Hematopoietic multipotent progenitor cell treated with erythropoietin and hydrocortisone succinate and interleukin-3 and kit ligand, for 17 days (in vitro differentiated cells): Measurements from ENCODE around the gene POP7.
"Not testable (repeated sequence)": the region's sequence is repeated elsewhere in the genome, so short reads cannot be mapped to it uniquely, and the experiment has no call there.

Experiments used
- DNase-seq: peaks from one replicate; pipeline ENCODE4 v3.0.0-alpha.2; 2015; ENCODE audit warnings: low spot score

POP7 gene

DNA sequence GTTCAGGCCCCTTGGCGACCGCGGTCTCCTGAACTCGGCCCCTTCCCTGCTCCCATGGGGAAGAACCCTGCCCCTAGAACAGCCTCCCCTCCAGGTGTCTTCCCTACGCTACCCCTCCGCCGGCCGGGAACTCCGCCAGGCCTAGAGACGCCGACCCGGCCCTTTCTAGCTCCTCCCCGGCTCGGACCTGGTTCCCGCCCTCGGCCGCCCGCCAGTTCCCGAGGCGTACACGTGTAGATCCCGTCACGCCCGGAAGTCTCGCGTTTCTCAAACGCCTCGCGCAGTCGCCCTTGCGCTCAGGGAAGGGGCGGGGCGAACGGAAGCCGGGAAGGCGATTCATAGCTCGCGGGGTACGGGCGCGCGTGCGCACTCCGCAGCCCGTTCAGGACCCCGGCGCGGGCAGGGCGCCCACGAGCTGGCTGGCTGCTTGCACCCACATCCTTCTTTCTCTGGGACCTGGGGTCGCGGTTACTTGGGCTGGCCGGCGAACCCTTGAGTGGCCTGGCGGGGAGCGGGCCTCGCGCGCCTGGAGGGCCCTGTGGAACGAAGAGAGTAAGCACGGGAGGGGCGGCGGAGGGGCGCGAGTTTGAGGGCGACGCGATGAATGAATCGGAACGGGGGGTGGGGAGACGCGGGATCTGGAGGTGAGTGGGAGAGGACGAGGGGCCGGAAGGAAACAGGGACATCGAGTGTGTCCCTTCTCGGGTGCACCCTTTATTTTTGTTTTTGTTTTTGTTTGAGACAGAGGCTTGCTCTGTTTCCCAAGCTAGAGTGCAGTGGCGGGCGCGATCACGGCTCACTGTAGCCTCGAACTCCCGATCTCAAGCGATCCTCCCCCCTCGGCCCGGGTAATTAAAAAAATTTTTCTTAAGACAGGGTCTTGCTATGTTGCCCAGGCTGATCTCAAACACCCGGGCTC, at the start of gene POP7:
POP7 (plus strand) TSS at position 369 of the 919 bp plus-strand sequence. CDS start 710 bp downstream, outside the sequence.
- DNase-seq: peak; percentile 96

- peak; percentile 46 for DNase-seq
Measured at GRCh38 chr7:100662194-100662776, 43.6 kb upstream of the POP7 start.

GRCh38 chr7:100665168-100665726, 40.7 kb upstream of the POP7 start:
- DNase-seq: no peak

DNA sequence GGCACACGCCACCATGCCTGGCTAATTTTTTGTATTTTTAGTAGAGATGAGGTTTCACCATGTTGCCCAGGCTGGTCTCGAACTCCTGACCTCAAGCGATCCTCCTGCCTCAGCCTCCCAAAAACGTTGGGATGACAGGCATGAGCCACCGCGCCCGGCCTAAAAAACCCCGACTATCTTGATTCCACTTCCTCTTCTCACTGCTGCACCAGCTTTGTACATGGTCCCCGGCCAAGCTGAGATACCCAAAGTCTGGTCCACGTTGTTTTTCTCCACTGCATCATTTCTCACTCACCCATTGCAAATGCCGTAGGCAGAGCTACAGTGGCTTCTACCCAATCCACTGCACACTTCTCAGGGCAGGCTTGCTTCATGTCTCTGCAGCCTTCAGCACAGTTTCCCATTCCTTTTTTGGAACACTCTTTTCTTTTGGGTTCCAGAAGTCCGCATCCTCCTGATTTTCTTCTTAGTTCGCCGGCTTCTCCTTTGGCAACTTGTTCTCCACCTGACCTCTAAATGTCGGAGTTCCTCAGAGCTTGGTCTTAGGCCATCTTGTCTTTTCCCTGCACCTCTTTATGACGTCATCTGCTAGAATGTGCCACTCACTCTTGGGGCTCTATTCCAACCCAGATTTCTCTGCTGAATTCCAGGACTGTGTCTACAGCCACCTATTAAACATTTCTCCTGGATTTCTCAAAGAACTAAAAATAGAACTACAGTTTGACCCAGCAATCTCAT, 38.4 kb upstream of the POP7 start:
- no peak for DNase-seq

DNA sequence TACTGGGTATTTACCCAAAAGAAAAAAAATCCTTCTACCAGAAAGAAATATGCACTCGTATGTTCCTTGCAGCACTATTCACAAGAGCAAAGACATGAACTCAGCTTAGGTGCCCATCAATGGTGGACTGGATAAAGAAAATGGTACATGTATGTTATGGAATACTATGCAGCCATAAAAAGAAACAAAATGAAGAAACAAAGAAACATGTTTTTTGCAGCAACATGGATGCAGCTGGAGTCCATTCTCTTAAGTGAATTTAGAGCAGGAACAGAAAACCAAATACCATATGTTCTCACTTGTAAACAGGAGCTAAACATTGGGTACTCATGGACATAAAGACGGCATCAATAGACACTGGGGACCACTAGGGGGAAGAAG, 37.9 kb upstream of the POP7 start:
- no peak for DNase-seq

DNA sequence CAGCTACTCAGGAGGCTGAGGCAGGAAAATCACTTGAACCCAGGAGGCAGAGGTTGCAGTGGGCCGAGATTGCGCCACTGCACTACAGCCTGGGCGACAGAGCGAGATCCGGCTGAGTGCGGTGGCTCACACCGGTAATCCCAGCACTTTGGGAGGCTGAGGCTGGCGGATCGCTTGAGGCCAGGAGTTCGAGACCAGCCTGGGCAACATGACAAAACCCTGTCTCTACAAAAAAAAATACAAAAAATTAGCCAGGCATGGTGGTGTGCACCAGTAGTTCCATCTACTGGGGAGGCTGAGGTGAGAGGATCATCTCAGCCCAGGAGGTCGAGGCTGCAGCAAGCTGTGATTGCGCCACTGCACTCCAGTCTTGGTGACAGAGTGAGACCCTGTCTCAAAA, 36.8 kb upstream of the POP7 start:
- not testable (repeated sequence) for DNase-seq

DNA sequence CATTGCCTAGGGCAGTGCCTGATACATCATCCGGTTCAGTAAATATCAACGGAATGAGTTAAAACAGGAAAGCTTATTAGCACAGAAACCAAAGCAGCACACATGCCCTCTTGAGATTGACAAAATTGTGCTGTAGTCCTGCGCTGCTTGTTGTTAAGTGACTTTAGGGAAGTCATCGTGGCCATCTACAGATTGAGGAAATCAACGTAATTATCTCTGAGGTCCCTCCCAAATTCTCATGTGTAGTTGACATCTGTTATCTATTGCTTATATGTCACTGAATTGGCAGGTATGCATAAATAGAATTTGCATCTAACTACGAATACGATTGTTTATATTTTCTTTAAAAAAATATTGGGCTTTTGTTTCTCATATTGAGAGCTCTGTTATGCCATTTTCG, 35.8 kb upstream of the POP7 start:
- no peak for DNase-seq

DNA sequence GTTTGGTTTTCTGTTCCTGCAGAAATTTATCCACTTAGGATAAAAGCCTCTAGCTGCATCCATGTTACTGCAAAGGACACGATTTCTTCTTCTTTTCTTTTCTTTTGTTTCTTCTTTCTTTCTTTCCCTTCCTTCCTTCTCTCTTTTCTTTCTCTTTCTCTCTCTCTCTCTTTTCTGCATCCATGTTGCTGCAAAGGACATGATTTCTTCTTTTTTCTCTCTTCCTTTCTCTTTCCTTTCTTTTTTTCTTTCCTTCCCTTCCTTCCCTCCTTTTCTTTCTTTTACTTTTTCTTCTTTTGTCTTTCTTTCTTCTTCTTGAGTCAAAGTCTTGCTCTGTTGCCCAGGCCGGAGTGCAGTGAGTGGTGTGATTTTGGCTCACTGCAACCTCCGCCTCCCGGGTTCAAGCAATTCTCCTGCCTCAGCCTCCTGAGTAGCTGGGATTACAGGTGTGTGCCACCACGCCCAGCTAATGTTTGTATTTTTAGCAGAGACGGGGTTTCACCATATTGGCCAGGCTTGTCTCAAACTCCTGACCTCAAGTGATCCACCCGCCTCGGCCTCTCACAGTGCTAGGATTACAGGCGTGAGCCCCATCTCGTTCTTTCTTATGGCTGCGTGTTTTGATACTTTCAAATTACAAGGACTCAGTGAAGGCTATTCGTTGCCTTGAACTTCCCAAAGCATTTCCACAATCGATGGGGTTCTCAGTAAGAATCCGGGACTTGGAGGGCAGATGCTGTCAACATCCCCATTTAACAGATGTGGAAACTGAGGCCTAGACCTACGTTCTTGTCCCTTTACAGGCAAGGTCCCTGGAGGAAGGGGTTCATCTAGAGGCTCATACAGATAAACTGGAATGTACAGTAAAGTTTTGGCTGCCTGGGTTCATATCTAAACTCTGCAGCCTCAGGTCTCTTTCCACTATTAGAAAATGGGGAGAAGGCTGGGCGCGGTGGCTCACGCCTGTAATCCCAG, 34.3 kb upstream of the POP7 start:
- no peak for DNase-seq

- DNase-seq: peak; percentile 100
Measured at GRCh38 chr7:100673302-100673941, 32.5 kb upstream of the POP7 start, which contains the start of gene GNB2. GNB2 (plus strand) TSS chr7:100673740; CDS start chr7:100676266, 2,526 bp downstream.

- peak; percentile 69 for DNase-seq
Measured at GRCh38 chr7:100673942-100674410, 31.9 kb upstream of the POP7 start.

GRCh38 chr7:100674411-100675104, 31.4 kb upstream of the POP7 start:
- no peak for DNase-seq

DNA sequence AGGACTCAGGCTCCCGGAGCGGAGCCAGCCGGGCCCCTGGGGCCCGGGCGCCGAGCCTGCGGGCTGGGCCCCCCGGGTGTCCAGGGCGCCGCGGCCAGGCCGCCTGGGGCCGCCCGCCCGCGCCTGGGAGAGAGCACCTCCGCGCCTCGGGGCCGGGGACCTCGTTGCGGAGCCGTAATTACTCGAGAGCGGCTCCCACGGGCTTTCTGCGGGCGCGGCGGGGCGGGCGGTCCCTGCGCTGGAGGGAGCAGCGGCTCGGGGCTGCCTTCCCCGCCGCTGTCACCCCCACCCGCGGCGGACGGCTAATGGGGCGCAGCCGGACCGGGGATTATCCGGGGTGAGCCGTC, 30.8 kb upstream of the POP7 start:
- DNase-seq: no peak

- peak; percentile 94 for DNase-seq
Measured at GRCh38 chr7:100675581-100676350, 30.2 kb upstream of the POP7 start.

GRCh38 chr7:100676501-100677306, 29.2 kb upstream of the POP7 start:
- DNase-seq: no peak

DNA sequence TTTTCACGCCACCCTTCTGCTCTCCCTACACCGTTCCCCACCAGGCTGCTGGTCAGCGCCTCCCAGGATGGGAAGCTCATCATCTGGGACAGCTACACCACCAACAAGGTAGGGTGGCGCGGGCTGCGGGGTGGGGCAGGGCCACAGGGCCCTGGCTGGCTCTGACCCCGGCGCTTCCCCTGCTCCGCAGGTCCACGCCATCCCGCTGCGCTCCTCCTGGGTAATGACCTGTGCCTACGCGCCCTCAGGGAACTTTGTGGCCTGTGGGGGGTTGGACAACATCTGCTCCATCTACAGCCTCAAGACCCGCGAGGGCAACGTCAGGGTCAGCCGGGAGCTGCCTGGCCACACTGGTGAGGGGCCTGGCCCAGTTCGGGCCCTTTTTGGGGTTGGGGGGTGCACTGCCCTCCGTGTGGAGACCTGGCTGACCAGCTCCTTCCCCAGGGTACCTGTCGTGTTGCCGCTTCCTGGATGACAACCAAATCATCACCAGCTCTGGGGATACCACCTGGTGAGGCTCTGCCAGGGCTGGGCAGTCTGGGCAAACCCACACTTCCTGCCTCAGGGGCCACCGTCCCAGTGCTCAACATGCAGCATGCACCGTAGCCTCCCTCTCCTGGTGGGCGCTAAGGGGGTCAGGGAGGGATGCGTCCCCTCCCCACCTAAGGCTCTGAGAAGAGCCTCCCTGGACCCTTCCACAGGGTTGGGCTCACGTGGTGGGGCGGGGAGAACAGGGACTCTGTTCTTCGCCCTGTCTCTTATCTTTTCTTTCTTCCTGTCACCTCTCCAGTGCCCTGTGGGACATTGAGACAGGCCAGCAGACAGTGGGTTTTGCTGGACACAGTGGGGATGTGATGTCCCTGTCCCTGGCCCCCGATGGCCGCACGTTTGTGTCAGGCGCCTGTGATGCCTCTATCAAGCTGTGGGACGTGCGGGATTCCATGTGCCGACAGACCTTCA, 28.3 kb upstream of the POP7 start:
- DNase-seq: no peak

DNA sequence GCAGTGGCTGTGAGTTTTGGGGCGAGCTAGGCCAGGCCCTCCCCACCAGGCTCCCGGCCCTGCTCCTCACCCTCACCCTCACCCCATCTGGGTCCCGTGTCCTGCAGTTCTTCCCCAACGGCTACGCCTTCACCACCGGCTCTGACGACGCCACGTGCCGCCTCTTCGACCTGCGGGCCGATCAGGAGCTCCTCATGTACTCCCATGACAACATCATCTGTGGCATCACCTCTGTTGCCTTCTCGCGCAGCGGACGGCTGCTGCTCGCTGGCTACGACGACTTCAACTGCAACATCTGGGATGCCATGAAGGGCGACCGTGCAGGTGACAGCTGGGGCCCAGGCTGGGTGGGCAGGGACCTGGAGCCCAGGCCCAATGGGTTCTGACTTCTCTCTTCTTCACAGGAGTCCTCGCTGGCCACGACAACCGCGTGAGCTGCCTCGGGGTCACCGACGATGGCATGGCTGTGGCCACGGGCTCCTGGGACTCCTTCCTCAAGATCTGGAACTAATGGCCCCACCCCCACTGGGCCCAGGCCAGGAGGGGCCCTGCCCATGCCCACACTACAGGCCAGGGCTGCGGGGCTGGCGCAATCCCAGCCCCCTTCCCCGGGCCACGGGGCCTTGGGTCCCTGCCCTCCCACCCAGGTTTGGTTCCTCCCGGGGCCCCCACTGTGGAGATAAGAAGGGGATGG, 27.5 kb upstream of the POP7 start:
- DNase-seq: no peak
